Upper lobe of left lung (tissue), 6 donors: ENCODE data around the gene ANKMY1. TPM values are rescaled to one million over a fixed set of nuclear protein-coding genes. Genes with fewer than 3 reads are reported as not detected.

Experiments
- ATAC-seq, 2 donors: fragments of 200-7000 bp; cut with Tn5 transposase; one replicate each; pipeline ENCODE4 v1.9.1; 2022; ENCODE audit warnings: mild to moderate bottlenecking in 2 of 2, moderate library complexity in 2 of 2; ENCODE audit not compliant: low FRiP score in 2 of 2
- DNase-seq, 2 donors: peaks; one replicate each; pipeline ENCODE4 v3.0.0-alpha.2; 2019 to 2020
- H3K27ac ChIP-seq, 4 donors: fragments of 200-600 bp; sonication (generic); one replicate each; pipeline ENCODE4 v1.5.1; 2016 to 2019
- H3K27me3 ChIP-seq, 4 donors: fragments of 200-600 bp; sonication (generic); one replicate each; pipeline ENCODE4 v1.5.1; 2017 to 2019
- H3K36me3 ChIP-seq, 4 donors: fragments of 200-600 bp; sonication (generic); one replicate each; pipeline ENCODE4 v1.5.1; 2016 to 2019
- H3K4me1 ChIP-seq, 4 donors: fragments of 200-600 bp; sonication (generic); one replicate each; pipeline ENCODE4 v1.5.1; 2018 to 2019
- H3K4me3 ChIP-seq, 4 donors: fragments of 200-600 bp; sonication (generic); one replicate each; pipeline ENCODE4 v1.5.1; 2017 to 2019; ENCODE audit warnings: mild to moderate bottlenecking in 2 of 4, moderate library complexity in 1 of 4
- H3K9me3 ChIP-seq, 4 donors: fragments of 200-600 bp; sonication (generic); one replicate each; pipeline ENCODE4 v1.5.1; 2018 to 2019
- EP300 ChIP-seq, 4 donors: sonication (generic); formaldehyde crosslinking; IDR thresholded peaks; one replicate each; pipeline ENCODE4 v1.5.1; 2017; ENCODE audit warnings: antibody characterized with exemption in 4 of 4, control low read depth in 2 of 4
- POLR2A ChIP-seq, 4 donors: fragments of 450-650 bp; IDR thresholded peaks; one replicate each; pipeline ENCODE4 v1.5.1; 2016 to 2017; ENCODE audit warnings: antibody characterized with exemption in 4 of 4, mild to moderate bottlenecking in 2 of 4
- POLR2AphosphoS5 ChIP-seq, 2 donors: sonication (generic); formaldehyde crosslinking; IDR thresholded peaks; one replicate each; pipeline ENCODE4 v1.5.1; 2017; ENCODE audit warnings: antibody characterized with exemption in 2 of 2
- WGBS, 2 donors: methylation state at CpG; one replicate each; pipeline ENCODE4 v1.1.5; 2017 to 2018; 5-methylcytosine and 5-hydroxymethylcytosine counted together
- total RNA-seq, 6 donors: library from RNA; depleted of rRNA in 4 of 6; stranded (reverse); fragments of >200 nt in 4 of 6; gene quantifications; one replicate each; pipeline versions ENCODE4 v1.1.0 to v1.2.1, GENCODE V29; 2016 to 2021
- TF ChIP-seq, protein P1 (sequence below), 6 experiments: fragments of 450-650 bp in 4 of 6; fragments of 200-600 bp in 2 of 6; sonication (generic) in 2 of 6; IDR thresholded peaks; one replicate each; pipeline ENCODE4 v1.5.1; 2016 to 2019; ENCODE audit warnings: antibody characterized with exemption in 6 of 6
- donor health status: DM: no; HTN: no; CAD: no; lungs with moderate emphysema.
- donor health status: DM: no; HTN: yes; CAD: no; lungs with severe emphysema.

ANKMY1 gene
- total RNA-seq, 6 donors from 2014 or later: 23.7 to 97.4 (median 26.9) TPM

DNA sequence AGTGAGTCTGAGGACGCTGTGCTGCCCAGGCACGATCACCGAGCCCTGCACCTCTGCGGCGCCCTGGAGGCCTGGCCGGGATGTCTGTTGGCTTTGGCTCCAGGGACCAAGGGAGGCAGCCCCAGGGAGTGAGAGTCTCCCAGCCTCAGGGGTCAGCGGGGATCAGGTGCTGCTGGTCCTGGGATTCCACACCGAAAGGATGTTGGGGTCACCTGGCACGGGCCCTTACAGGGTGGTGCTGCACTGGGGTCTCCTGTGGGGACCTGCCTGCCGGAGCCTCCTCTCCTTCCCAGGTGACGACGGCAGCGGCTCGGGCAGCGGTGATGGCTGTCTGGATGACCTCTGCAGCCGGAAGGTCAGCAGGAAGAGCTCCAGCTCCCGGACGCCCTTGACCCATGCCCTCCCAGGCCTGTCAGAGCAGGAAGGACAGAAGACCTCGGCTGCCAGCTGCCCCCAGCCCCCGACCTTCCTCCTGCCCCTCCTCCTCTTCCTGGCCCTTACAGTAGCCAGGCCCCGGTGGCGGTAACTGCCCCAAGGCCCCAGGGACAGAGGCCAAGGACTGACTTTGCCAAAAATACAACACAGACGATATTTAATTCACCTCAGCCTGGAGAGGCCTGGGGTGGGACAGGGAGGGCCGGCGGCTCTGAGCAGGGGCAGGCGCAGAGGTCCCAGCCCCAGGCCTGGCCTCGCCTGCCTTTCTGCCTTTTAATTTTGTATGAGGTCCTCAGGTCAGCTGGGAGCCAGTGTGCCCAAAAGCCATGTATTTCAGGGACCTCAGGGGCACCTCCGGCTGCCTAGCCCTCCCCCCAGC, 91.8 kb downstream of the ANKMY1 start:
- H3K27ac ChIP-seq: no peak overlapping the region
- DNase-seq: peak; percentile 18 to 79
- 71 to 74% methylated on average over 5 to 26 of the region's 28 CpGs for WGBS, 2 donors
- H3K4me1 ChIP-seq: no peaks in the 10 kb centered on the region
- ATAC-seq: no peak
- no peaks in the 10 kb centered on the region for H3K9me3 ChIP-seq
- H3K27me3 ChIP-seq: no peaks in the 10 kb centered on the region
- no peak overlapping the region for H3K4me3 ChIP-seq
- TF ChIP-seq POLR2A (IDR thresholded peaks at IDR 0.05) (no peak), EP300 (IDR thresholded peaks at IDR 0.05) (no peak), POLR2AphosphoS5 (IDR thresholded peaks at IDR 0.05) (no peak)
- TF ChIP-seq, protein P1, sequence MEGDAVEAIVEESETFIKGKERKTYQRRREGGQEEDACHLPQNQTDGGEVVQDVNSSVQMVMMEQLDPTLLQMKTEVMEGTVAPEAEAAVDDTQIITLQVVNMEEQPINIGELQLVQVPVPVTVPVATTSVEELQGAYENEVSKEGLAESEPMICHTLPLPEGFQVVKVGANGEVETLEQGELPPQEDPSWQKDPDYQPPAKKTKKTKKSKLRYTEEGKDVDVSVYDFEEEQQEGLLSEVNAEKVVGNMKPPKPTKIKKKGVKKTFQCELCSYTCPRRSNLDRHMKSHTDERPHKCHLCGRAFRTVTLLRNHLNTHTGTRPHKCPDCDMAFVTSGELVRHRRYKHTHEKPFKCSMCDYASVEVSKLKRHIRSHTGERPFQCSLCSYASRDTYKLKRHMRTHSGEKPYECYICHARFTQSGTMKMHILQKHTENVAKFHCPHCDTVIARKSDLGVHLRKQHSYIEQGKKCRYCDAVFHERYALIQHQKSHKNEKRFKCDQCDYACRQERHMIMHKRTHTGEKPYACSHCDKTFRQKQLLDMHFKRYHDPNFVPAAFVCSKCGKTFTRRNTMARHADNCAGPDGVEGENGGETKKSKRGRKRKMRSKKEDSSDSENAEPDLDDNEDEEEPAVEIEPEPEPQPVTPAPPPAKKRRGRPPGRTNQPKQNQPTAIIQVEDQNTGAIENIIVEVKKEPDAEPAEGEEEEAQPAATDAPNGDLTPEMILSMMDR (IDR thresholded peaks at IDR 0.05): no peak
- peaks cover 0 to 25% (median 10%) of the 10 kb centered on the region in 4 donors for H3K36me3 ChIP-seq

DNA sequence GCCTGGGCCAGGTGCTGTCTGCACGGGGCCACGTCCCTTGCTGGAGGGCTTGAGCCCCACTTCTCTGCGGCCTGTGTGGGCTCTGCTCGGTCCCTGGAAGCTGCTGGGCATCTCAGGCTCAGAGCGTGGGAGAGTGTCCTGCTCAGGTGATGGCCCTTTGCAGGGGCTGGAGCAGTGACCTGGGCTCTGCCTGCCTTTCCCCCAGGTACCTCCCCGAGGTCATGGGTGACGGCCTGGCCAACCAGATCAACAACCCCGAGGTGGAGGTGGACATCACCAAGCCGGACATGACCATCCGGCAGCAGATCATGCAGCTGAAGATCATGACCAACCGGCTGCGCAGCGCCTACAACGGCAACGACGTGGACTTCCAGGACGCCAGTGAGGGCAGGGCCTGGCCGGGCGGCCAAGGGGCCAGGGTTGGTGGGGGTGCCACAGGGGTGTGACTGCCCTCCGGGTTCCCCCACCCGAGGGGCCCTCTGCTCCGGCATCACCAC, 92.5 kb downstream of the ANKMY1 start:
- 87 to 96% methylated on average over 3 to 22 of the region's 22 CpGs for WGBS, 2 donors

DNA sequence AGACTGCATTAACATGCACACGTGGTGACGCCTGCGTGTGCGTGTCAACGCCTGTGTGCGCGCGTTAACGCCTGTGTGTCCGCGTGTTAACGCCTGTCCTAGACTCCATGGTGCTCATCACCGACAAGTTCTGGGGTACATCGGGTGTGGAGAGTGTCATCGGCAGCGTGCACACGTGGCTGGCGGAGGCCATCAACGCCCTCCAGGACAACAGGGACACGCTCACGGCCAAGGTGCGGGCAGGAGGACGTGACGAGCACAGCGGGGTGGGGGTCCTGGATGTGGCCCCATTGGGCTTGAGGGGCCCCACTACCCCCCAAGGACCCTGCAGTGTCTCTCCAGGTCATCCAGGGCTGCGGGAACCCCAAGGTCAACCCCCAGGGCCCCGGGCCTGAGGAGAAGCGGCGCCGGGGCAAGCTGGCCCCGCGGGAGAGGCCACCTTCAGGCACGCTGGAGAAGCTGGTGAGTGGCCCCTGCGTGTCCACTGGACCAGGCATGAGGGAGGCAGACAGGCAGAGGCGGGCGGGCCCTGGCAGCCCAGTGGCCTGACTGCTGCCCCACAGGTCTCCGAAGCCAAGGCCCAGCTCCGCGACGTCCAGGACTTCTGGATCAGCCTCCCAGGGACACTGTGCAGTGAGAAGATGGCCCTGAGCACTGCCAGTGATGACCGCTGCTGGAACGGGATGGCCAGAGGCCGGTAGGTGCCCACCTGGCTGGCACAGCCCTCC, 93.1 kb downstream of the ANKMY1 start:
- H3K4me3 ChIP-seq: no peak overlapping the region
- TF ChIP-seq EP300 (IDR thresholded peaks at IDR 0.05): no peak
- TF ChIP-seq POLR2AphosphoS5 (IDR thresholded peaks at IDR 0.05): no peak
- TF ChIP-seq POLR2A (IDR thresholded peaks at IDR 0.05): no peak
- TF ChIP-seq, protein P1 (IDR thresholded peaks at IDR 0.05): no peak
- no peak overlapping the region for H3K27ac ChIP-seq
- H3K27me3 ChIP-seq: no peaks in the 10 kb centered on the region
- H3K36me3 ChIP-seq: peaks cover 0 to 25% (median 10%) of the 10 kb centered on the region in 4 donors
- 92 to 94% methylated on average over 23 to 43 of the region's 43 CpGs for WGBS, 2 donors
- ATAC-seq (no peak), DNase-seq (peak in 1 of 2 donors; percentile 76)
- H3K9me3 ChIP-seq: no peaks in the 10 kb centered on the region
- no peaks in the 10 kb centered on the region for H3K4me1 ChIP-seq

More for the DNA sequence above, 92.5 kb downstream of the ANKMY1 start:
- no peak for ATAC-seq
- peak; percentile 15 to 82 for DNase-seq
- H3K9me3 ChIP-seq: no peaks in the 10 kb centered on the region
- TF ChIP-seq, protein P1 (IDR thresholded peaks at IDR 0.05): no peak
- no peak for TF ChIP-seq POLR2AphosphoS5 (IDR thresholded peaks at IDR 0.05)
- no peak for TF ChIP-seq EP300 (IDR thresholded peaks at IDR 0.05)
- TF ChIP-seq POLR2A (IDR thresholded peaks at IDR 0.05): no peak
- H3K36me3 ChIP-seq: peaks cover 0 to 25% (median 10%) of the 10 kb centered on the region in 4 donors
- no peaks in the 10 kb centered on the region for H3K27me3 ChIP-seq
- H3K4me3 ChIP-seq: no peak overlapping the region
- H3K27ac ChIP-seq: no peak overlapping the region
- no peaks in the 10 kb centered on the region for H3K4me1 ChIP-seq

DNA sequence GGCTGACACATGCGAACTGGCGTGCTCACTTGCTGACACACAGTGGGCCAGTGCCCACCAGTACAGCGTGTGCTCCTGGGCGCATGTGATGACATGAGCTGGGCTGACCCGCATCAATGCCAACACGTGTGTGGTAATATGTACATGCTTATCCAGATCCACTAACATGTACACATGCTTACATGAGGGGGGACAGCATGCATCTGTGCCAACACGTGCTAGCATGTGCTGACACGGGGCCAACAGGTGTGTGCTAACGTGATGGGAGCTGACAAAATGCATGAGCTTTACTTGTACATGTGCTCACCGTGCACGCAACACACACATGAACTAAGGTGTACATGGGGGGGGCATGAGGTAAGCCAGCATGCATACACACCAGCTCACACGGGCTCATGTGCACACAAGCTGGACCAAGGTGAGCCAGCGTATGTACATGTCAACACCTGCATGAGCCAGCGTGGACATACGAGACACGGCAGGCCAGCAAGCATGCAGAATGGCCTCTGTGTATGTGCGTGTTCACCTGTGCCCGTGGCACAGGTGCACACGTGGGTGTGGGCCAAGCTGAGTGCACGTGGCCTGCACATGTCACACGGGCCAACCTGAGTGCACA, 93.8 kb downstream of the ANKMY1 start:
- 92 to 94% methylated on average over 10 to 21 of the region's 21 CpGs for WGBS, 2 donors
- TF ChIP-seq POLR2AphosphoS5 (IDR thresholded peaks at IDR 0.05): no peak
- TF ChIP-seq, protein P1 (IDR thresholded peaks at IDR 0.05): no peak
- TF ChIP-seq POLR2A (IDR thresholded peaks at IDR 0.05): no peak
- TF ChIP-seq EP300 (IDR thresholded peaks at IDR 0.05): no peak
- peaks cover 0 to 25% (median 10%) of the 10 kb centered on the region in 4 donors for H3K36me3 ChIP-seq
- ATAC-seq (no peak), DNase-seq (no peak)
- no peaks in the 10 kb centered on the region for H3K4me1 ChIP-seq
- H3K27me3 ChIP-seq: no peaks in the 10 kb centered on the region
- H3K4me3 ChIP-seq: no peak overlapping the region
- no peak overlapping the region for H3K27ac ChIP-seq
- H3K9me3 ChIP-seq: no peaks in the 10 kb centered on the region
